OCI-LY3 (cell line): ENCODE measurements around the gene DNAI1.
"Not testable (repeated sequence)": the region's sequence is repeated elsewhere in the genome, so short reads cannot be mapped to it uniquely, and the experiment has no call there.

ENCODE experiments used
- H2AFZ ChIP-seq: fragments of 200-600, 300-600 bp; shearing (Covaris generic); 2 replicates; pipeline ENCODE4 v1.6.0; 2014; ENCODE audit warnings: antibody characterized with exemption, low read depth, low read length
- H3K27ac ChIP-seq: fragments of 200-600, 300-600 bp; sonication (generic); 2 replicates; pipeline ENCODE4 v1.5.1; 2014; ENCODE audit warnings: mild to moderate bottlenecking, low read length, moderate library complexity, mixed read lengths
- H3K27me3 ChIP-seq: fragments of 200-600, 300-600 bp; sonication (generic); 2 replicates; pipeline ENCODE4 v1.6.1; 2014; ENCODE audit warnings: low read depth, low read length, mixed read lengths
- H3K36me3 ChIP-seq: fragments of 200-600, 300-600 bp; sonication (generic); replicated peaks from 2 replicates; pipeline ENCODE3; 2014; ENCODE audit warnings: low read depth, low read length, mixed read lengths
- H3K4me1 ChIP-seq: fragments of 300-600, 200-600 bp; sonication (generic); 2 replicates; pipeline ENCODE4 v1.6.1; 2014; ENCODE audit warnings: low read length, mixed read lengths
- H3K4me2 ChIP-seq: fragments of 200-600, 300-600 bp; sonication (generic); 2 replicates; pipeline ENCODE4 v1.6.1; 2014; ENCODE audit warnings: low read length, mixed read lengths
- H3K4me3 ChIP-seq: fragments of 300-600, 200-600 bp; sonication (generic); 2 replicates; pipeline ENCODE4 v1.5.1; 2014; ENCODE audit warnings: antibody characterized with exemption, mild to moderate bottlenecking, low read length, moderate library complexity
- H3K79me2 ChIP-seq: fragments of 300-600, 200-600 bp; shearing (Covaris generic); 2 replicates; pipeline ENCODE4 v1.6.1; 2014; ENCODE audit warnings: mild to moderate bottlenecking, low read length, mixed read lengths
- H3K9ac ChIP-seq: fragments of 300-600, 200-600 bp; shearing (Covaris generic); 2 replicates; pipeline ENCODE4 v1.6.0; 2014; ENCODE audit warnings: mild to moderate bottlenecking, low read length, moderate library complexity
- H3K9me3 ChIP-seq: fragments of 200-600, 300-600 bp; shearing (Covaris generic); 2 replicates; pipeline ENCODE4 v1.6.1; 2014; ENCODE audit warnings: low read length, mixed read lengths; ENCODE audit not compliant: insufficient read depth
- H4K20me1 ChIP-seq: fragments of 200-600, 300-600 bp; sonication (generic); 2 replicates; pipeline ENCODE4 v1.6.1; 2016; ENCODE audit warnings: low read length, mixed read lengths; ENCODE audit not compliant: insufficient read depth
- EZH2phosphoT487 ChIP-seq: fragments of 200-600 bp; shearing (Covaris generic); IDR thresholded peaks from 2 replicates; pipeline ENCODE4 v1.6.1; 2018; ENCODE audit warnings: antibody characterized with exemption, mixed run types, low read depth
- TF ChIP-seq, protein P1 (sequence below): fragments of 200-600, 300-600 bp; sonication (generic); IDR thresholded peaks from 2 replicates; pipeline ENCODE4 v1.5.1; 2014; ENCODE audit warnings: antibody characterized with exemption, low read length, low read depth

Gene DNAI1

DNA sequence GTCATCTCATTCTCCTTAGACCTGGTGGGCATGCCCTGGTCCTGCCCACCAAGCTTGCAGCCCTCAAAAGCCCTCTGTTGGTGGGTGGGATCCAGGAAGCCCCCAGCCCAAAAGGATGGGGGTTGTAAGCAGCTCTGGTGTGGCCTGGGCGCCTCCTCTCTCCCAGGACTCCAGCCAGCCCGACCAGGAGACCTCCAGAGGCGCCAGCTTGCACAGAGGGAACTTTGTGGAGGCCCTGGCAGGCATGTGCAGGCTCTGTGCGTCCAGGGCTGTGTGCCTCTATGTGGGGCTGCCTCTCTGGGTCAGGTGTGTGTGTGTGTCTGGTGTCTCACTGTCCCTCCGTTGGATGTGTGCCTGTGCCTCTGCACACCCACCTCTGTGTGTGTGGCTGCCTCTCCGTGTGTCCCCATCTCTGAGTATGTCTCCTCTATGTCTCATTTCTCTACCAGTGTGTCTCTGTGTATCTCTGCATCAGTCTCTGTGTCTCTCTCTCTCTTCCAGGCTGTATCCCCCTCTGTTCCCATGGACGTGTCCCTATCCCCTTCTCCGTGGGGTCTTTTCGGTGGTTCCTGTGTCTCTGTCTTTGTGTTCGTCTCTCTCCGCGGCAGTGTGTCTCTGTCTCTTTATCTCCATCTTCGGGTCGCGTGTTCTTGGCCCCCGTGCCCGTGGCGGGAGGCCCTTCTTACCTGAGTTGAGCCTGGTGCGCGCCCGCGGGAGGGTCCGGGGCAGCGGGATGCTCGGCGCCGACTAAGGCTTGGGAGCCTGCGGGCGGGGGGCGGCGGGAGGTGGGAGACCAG, 63.7 kb downstream of the DNAI1 start:
- H3K36me3 ChIP-seq, result no peaks in the 10 kb centered on the region
- no peak overlapping the region for H3K9ac ChIP-seq
- H4K20me1 ChIP-seq, result 0 out of 2 replicates have a peak, but pooled peaks cover 4% of the 10 kb centered on the region
- H3K4me3 ChIP-seq, result peak overlapping the region; percentile 72
- H3K27ac ChIP-seq, result no peak overlapping the region
- no peak for TF ChIP-seq EZH2phosphoT487
- TF ChIP-seq, protein P1, sequence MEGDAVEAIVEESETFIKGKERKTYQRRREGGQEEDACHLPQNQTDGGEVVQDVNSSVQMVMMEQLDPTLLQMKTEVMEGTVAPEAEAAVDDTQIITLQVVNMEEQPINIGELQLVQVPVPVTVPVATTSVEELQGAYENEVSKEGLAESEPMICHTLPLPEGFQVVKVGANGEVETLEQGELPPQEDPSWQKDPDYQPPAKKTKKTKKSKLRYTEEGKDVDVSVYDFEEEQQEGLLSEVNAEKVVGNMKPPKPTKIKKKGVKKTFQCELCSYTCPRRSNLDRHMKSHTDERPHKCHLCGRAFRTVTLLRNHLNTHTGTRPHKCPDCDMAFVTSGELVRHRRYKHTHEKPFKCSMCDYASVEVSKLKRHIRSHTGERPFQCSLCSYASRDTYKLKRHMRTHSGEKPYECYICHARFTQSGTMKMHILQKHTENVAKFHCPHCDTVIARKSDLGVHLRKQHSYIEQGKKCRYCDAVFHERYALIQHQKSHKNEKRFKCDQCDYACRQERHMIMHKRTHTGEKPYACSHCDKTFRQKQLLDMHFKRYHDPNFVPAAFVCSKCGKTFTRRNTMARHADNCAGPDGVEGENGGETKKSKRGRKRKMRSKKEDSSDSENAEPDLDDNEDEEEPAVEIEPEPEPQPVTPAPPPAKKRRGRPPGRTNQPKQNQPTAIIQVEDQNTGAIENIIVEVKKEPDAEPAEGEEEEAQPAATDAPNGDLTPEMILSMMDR, result no peak
- H3K4me2 ChIP-seq, result peak overlapping the region; percentile 75
- H3K9me3 ChIP-seq, result no peaks in the 10 kb centered on the region
- peaks cover 10% of the 10 kb centered on the region for H3K4me1 ChIP-seq
- H2AFZ ChIP-seq, result no peak overlapping the region; the same call in 1 of the 2 replicates
- H3K79me2 ChIP-seq, result no peaks in the 10 kb centered on the region
- H3K27me3 ChIP-seq, result peaks cover 34% of the 10 kb centered on the region

DNA sequence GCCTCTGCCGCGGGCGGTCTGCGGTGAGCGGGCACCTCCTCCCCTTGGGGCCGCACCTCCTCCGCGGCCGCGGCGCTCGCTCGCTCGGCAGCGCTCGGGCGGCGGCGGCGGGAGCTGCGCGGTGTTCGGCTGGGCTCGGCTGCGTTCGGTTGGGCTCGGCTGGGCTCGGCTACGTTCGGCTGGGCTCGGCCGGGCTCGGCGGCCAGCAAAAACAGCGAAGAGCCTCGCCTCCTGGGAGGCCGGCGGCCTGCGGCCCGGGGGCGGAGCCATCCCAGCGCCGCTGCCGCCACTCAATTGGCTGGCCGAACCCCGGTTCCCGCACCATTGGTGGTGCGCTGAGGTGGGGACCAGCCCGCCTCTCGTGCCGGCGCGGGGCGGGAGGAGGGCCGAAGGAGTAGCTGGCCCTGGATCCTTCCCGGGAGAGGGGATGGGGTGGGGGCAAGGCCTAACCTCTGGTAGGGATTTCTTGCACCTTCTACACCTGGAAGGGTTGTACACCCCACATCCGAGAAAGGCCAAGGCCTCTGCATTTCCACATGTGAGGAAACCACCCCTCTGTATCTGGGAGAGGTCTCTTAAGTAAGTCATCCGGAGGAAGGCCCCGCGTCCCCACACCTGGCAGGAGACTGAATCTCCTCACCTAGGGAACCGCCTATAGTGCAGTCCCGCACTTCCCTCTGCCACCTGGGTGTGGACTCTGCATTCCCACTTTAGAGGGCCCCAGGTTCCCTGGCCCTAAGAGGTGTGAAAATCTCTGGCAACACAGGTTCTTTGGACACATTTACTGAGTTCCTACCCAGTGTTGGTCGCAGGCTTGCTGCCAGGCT, 64.6 kb downstream of the DNAI1 start, which contains the start of gene ENHO:
Gene ENHO (minus strand): TSS at position 20 of the 827 bp plus-strand sequence. CDS start 1,295 bp downstream, outside the sequence.
- Histone ChIP-seq H3K36me3 (no peaks in the 10 kb centered on the region), H3K9ac (peak within 1 kb of the TSS; percentile 49), H2AFZ (peak within 1 kb of the TSS; percentile 83), H3K27me3 (peaks cover 32% of the 10 kb centered on the region), H3K9me3 (no peaks in the 10 kb centered on the region), H3K4me1 (peaks cover 10% of the 10 kb centered on the region), H3K4me2 (peak within 1 kb of the TSS; percentile 80), H4K20me1 (0 out of 2 replicates have a peak, but pooled peaks cover 4% of the 10 kb centered on the region), H3K27ac (no peak within 1 kb of the TSS), H3K79me2 (no peaks in the 10 kb centered on the region), H3K4me3 (peak within 1 kb of the TSS; percentile 73)
- TF ChIP-seq, protein P1, result no peak
- TF ChIP-seq EZH2phosphoT487, result no peak

DNA sequence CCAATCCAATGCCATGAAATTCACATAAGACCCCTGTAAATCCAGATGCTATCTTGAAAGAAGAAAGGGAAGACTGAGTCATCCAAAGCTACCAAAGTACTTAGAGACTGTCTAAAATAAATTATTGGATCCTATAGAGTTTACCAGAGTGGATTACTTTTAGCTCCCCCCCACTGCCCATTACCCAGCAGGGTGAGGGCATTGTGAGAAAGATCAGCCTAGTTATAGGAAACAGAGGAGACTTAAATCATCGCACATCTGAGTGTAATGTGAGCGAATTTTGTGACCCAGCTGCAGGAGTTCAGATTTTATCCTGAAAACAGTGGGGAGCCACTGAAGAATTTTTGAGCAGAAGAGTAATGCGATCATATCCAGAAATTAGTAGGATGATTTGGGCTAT, 65.7 kb downstream of the DNAI1 start:
- no peak overlapping the region for H3K4me2 ChIP-seq
- H3K27me3 ChIP-seq, result peaks cover 32% of the 10 kb centered on the region
- H2AFZ ChIP-seq, result no peak overlapping the region
- peaks cover 10% of the 10 kb centered on the region for H3K4me1 ChIP-seq
- no peak overlapping the region for H3K4me3 ChIP-seq
- no peak for TF ChIP-seq EZH2phosphoT487
- TF ChIP-seq, protein P1, result no peak
- H3K79me2 ChIP-seq, result no peaks in the 10 kb centered on the region
- H3K36me3 ChIP-seq, result no peaks in the 10 kb centered on the region
- no peak overlapping the region for H3K9ac ChIP-seq
- H4K20me1 ChIP-seq, result no peaks in the 10 kb centered on the region
- no peak overlapping the region for H3K27ac ChIP-seq
- H3K9me3 ChIP-seq, result no peaks in the 10 kb centered on the region

DNA sequence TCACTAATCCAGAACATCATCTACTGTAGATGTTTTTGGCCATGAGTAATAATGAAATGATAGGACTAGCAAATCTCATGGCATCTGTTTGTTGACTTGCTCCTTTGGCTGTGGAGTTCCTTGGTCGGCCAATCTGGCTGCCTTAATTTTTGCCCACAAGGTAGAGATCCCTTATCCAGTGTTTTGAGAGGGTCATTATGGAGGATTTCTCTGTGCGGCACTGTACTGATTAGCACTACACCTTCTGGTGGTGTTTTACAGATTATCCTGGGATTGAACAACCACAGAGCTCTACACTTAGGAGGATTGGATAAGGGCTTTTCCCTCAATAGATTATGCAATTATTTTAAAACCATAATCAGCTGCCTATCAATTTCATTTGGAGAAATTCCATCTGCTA, 67.4 kb downstream of the DNAI1 start:
- Histone ChIP-seq H3K4me2 (no peak overlapping the region), H3K79me2 (no peaks in the 10 kb centered on the region), H3K4me1 (peaks cover 10% of the 10 kb centered on the region), H3K9ac (no peak overlapping the region), H3K36me3 (no peaks in the 10 kb centered on the region), H2AFZ (no peak overlapping the region), H3K4me3 (no peak overlapping the region), H3K27me3 (peaks cover 30% of the 10 kb centered on the region), H4K20me1 (no peaks in the 10 kb centered on the region), H3K27ac (no peak overlapping the region), H3K9me3 (no peaks in the 10 kb centered on the region)
- TF ChIP-seq, protein P1, result no peak
- no peak for TF ChIP-seq EZH2phosphoT487

DNA sequence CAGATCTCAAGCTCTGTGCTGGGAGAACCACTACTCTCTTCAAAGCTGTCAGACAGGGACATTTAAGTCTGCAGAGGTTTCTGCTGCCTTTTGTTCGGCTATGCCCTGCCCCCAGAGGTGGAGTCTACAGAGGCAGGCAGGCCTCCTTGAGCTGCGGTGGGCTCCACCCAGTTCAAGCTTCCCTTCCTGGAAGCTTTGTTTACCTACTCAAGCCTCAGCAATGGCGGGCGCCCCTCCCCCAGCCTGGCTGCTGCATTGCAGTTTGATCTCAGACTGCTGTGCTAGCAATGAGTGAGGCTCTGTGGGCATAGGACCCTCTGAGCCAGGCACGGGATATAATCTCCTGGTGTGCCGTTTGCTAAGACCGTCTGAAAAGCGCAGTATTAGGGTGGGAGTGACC, 73.4 kb downstream of the DNAI1 start:
- not testable (repeated sequence) for H3K4me3 ChIP-seq, H3K27ac ChIP-seq, H2AFZ ChIP-seq, H3K79me2 ChIP-seq, H3K4me1 ChIP-seq, H4K20me1 ChIP-seq, H3K4me2 ChIP-seq, H3K9me3 ChIP-seq, H3K36me3 ChIP-seq, H3K9ac ChIP-seq
- H3K27me3 ChIP-seq, result peaks cover 29% of the 10 kb centered on the region
